ENCODE results near the gene TEX19. TPM values are rescaled to one million over a fixed set of nuclear protein-coding genes. Genes with fewer than 3 reads are reported as not detected.

Gene TEX19
- total RNA-seq, 6 experiments from 2014 or later: 0.10 to 0.14 TPM; not detected in 4

DNA sequence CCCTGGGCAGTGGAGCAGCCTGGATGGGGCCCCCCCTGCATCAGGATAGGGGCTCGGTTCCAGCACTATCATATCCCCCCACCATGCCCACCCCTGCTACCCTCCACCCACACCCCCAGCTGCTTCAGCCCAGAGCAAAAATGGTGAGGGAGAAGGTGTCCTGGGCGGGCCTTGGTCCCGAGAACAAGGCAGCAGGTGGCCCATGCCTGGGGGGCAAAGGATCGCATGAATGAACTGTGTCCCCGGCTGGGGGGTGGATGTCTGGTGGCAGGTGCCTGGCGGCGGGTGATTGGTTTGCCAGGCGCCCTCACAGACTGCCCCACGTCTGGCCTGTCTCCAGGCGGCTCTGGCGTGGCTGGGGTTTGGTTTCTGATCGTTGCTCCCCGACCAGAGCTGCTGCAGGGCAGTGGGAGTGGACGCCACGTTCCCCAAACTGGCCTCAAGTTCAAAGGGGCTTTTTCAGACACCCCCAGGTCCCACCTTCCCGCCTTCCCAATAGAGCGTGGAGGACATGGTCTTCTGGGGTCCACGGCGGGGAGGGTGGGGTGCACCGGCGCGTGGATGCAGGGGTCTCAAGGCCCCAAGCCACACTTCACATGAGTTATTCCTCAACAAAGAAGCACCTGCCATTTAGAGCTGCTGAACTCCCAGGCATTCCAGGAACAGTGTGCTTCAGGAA is 25.1 kb downstream of the TEX19 start:
- TF ChIP-seq, protein P1, sequence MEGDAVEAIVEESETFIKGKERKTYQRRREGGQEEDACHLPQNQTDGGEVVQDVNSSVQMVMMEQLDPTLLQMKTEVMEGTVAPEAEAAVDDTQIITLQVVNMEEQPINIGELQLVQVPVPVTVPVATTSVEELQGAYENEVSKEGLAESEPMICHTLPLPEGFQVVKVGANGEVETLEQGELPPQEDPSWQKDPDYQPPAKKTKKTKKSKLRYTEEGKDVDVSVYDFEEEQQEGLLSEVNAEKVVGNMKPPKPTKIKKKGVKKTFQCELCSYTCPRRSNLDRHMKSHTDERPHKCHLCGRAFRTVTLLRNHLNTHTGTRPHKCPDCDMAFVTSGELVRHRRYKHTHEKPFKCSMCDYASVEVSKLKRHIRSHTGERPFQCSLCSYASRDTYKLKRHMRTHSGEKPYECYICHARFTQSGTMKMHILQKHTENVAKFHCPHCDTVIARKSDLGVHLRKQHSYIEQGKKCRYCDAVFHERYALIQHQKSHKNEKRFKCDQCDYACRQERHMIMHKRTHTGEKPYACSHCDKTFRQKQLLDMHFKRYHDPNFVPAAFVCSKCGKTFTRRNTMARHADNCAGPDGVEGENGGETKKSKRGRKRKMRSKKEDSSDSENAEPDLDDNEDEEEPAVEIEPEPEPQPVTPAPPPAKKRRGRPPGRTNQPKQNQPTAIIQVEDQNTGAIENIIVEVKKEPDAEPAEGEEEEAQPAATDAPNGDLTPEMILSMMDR (IDR thresholded peaks at IDR 0.05): no peak
- DNase-seq: no peak
- Mint-ChIP-seq H3K27ac (no peak overlapping the region), H3K27me3 (ENCODE audit: insufficient read depth) (peaks cover 25% of the 10 kb centered on the region), H3K9me3 (no peaks in the 10 kb centered on the region), H3K36me3 (ENCODE audit: low read depth) (no peaks in the 10 kb centered on the region), H3K4me3 (no peak overlapping the region), H3K4me1 (ENCODE audit: low read depth) (peaks cover 17% of the 10 kb centered on the region)

DNA sequence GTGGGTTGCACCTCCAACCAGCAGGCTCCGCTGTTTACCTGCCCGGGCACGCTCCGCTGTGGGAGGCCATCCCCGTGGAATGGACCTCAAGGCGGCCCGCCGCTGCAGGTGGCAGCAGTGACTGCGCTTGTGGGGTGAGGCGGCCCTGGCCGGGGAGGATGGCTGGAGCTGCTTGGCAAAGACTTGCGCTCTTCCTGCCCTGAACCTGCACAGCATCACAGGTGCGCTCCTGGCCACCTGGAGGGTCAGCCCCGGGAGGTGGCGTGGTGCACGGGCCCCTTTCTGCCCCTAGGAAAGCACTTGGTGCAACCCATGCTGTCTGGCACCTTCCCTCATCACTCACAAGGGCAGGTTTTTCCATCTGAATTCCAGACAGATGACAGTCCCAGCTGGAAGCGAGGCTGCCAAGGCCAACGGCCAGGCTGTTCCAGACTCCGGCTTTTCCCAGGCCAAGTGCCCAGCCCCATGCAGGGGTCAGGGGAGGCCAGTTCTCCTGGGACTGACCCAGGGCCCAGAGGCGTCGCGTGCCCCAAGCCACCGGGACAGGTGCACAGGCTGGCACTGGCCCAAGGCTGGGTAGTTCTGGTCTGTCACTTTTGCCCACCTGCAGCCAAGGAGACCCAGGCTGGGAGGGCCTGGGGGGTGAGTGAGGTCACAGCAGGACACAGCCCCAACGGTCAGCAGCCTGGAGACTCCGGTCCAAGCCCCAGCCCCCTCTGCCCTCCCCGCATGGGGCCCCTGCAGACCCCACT is 25.9 kb downstream of the TEX19 start:
- TF ChIP-seq, protein P1 (IDR thresholded peaks at IDR 0.05): no peak
- no peak overlapping the region for H3K27ac Mint-ChIP-seq
- no peaks in the 10 kb centered on the region for H3K9me3 Mint-ChIP-seq
- DNase-seq: peak; percentile 44
- no peak overlapping the region for H3K4me3 Mint-ChIP-seq
- H3K36me3 Mint-ChIP-seq (ENCODE audit: low read depth): no peaks in the 10 kb centered on the region
- H3K4me1 Mint-ChIP-seq (ENCODE audit: low read depth): peaks cover 15% of the 10 kb centered on the region
- H3K27me3 Mint-ChIP-seq (ENCODE audit: insufficient read depth): peaks cover 25% of the 10 kb centered on the region

DNA sequence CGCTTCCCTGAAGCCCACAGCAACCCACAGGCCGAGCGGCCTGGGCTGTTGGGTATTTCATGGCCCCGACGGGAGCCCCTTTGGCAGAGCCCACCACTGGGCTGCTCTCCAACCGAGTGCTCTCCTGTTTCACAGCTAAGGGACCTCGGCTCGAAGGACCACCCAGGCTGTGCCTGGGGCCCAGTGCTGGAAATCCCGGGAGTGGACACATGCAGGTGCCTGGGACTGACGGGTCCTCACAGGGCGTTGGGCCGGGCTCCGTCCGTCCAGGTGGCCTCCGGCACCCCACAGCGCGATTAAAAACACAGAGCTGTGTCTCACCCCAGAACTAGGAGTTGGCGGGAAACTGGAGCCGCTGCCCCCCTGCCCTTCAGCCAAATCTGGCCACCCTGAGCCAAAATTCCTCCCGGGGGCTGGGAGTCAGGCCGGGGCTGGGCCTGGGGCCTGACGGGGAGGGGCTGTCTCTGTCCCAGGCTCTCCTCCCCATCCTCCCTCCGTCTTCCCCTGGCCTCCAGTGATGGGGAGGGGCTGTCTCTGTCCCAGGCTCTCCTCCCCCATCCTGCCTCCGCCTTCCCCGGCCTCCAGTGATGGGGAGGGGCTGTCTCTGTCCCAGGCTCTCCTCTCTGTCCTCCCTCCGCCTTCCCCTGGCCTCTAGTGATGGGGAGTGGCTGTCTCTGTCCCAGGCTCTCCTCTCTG is 26.7 kb downstream of the TEX19 start:
- H3K4me1 Mint-ChIP-seq (ENCODE audit: low read depth): peaks cover 12% of the 10 kb centered on the region
- H3K27ac Mint-ChIP-seq: no peak overlapping the region
- no peak overlapping the region for H3K4me3 Mint-ChIP-seq
- TF ChIP-seq, protein P1 (IDR thresholded peaks at IDR 0.05): no peak
- H3K36me3 Mint-ChIP-seq (ENCODE audit: low read depth): no peaks in the 10 kb centered on the region
- DNase-seq: no peak
- H3K9me3 Mint-ChIP-seq: no peaks in the 10 kb centered on the region
- peaks cover 19% of the 10 kb centered on the region for H3K27me3 Mint-ChIP-seq (ENCODE audit: insufficient read depth)

DNA sequence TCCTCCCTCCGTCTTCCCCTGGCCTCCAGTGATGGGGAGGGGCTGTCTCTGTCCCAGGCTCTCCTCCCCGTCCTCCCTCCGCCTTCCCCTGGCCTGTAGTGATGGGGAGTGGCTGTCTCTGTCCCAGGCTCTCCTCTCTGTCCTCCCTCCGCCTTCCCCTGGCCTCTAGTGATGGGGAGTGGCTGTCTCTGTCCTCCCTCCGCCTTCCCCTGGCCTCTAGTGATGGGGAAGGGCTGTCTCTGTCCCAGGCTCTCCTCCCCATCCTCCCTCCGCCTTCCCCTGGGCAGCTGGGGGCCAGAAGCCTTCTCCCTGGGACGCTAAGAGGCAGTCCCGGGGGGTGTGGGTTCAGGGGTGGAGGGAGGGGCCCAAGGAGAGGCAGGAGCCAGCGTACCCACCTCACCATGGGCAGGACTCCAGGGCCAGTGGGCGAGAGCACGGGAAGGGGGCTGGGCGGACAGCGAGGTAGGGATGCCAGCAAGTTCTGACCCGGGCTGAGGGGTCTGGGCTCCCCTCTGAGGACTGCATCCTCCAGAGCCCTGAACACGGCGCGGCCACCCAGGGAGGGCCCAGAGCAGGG is 27.3 kb downstream of the TEX19 start:
- H3K4me3 Mint-ChIP-seq: no peak overlapping the region
- H3K27ac Mint-ChIP-seq: no peak overlapping the region
- H3K27me3 Mint-ChIP-seq (ENCODE audit: insufficient read depth): peaks cover 13% of the 10 kb centered on the region
- H3K36me3 Mint-ChIP-seq (ENCODE audit: low read depth): no peaks in the 10 kb centered on the region
- DNase-seq: no peak
- peaks cover 7% of the 10 kb centered on the region for H3K4me1 Mint-ChIP-seq (ENCODE audit: low read depth)
- no peaks in the 10 kb centered on the region for H3K9me3 Mint-ChIP-seq
- TF ChIP-seq, protein P1 (IDR thresholded peaks at IDR 0.05): no peak

DNA sequence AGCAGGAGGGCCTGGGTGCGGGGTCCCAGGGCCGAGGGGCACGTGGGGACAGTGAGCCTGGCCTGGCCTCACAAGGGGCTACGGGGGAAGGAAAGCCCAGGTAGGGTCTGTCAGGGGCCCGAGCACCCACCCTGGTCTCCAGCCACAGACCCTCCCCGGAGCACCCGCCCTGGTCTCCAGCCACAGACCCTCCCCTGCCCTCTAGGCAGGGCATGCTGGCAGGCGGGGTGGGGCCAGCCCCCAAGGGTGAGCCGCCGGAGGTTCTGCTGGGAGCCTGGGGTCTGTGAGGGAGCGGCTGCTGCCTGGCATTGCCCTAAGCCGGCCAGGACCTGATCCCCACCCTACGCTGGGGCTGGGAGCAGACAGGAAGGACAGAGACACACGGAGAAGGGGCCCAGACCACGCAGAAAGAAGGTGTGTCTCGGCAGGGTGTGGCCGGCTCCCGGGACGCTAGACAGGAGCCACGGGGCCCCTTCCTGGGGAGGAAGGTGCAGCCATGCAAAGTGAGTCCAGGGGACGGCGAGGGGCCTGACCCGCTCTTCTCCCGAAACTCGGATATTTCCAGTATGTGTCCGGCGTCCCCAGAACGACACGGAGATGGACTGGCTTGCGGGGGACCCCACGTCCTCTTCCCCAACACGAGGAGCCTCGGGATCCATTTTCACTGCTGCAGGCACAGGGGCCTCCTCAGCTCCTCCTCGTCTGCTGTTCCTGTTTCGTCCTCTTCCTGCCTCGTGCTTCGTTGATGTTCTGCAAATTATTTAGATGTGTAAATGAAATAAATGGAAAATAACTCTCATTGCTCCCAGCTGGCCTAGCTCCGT is 28.0 kb downstream of the TEX19 start:
- H3K4me1 Mint-ChIP-seq (ENCODE audit: low read depth): 0 out of 2 replicates have a peak, but pooled peaks cover 5% of the 10 kb centered on the region
- TF ChIP-seq, protein P1 (IDR thresholded peaks at IDR 0.05): no peak
- no peak for DNase-seq
- no peak overlapping the region for H3K4me3 Mint-ChIP-seq
- no peak overlapping the region for H3K27ac Mint-ChIP-seq
- no peaks in the 10 kb centered on the region for H3K36me3 Mint-ChIP-seq (ENCODE audit: low read depth)
- no peaks in the 10 kb centered on the region for H3K9me3 Mint-ChIP-seq
- H3K27me3 Mint-ChIP-seq (ENCODE audit: insufficient read depth): peaks cover 9% of the 10 kb centered on the region; the same call in 1 of the 2 replicates

Data from HFFc6 (cell line).